ENCODE data around the gene ERF.

ERF gene

GRCh38 chr19:42234364-42234763 is 20.6 kb downstream of the ERF start:
- DNase-seq = no peak

GRCh38 chr19:42233678-42234292 is 21.1 kb downstream of the ERF start:
- no peak for DNase-seq

DNA sequence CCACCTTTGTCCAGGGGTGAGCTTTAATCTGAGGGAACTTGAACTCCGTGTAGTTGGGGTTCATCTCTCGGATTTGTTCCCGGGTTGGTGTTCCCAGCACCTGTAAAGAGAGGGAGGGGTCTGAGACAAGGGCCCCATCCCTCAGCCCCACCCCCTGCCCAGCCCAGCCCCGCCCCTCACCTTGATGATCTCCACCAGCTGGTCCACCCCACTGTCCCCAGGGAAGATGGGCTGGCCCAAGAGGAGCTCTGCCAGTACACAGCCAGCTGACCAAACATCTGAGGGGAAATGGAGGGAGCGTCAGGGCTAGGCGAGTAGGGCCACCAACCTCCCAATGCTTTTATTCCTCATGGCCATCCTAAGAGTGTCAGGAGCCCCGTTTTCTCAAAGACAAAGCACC is 21.8 kb downstream of the ERF start:
- DNase-seq = no peak

DNA sequence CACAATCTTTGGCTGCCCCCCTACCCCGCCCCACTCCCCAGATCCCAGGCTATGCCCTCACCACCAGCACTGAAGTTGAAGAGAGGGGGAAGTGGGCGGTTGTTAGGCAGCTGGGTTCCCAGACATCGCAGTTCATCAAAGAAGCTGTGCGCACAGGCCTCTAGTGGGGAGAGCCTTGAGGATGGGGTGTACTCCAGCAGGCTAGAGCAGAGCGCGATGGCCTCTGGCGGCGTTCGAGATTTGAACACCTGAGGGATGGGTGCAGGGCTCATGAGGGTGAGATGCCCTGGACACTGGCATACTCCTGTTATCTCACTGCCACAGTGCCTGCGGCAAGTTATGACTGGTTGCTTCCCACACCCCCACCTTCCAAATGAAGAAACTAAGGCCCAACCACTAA is 22.5 kb downstream of the ERF start:
- no peak for DNase-seq

DNA sequence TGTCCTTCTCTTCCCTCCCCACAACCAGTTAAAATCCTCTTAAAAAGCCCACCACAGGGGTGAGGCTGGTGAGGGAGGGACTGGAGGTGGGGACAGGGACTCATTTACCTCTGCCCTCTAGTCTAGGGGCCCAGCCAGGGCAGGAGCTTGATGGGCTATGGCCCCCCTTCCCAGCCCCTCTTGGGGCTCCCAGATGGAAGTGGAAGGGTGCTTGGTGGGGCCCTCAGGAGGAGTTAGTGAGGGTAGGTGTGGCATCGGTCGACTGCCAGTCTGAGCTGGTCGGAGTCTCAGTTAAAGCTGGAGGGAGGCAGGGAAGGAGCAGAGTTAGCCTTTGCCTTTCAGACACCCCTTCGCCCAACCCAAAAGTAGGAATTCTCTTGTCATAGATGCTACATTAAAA is 24.4 kb downstream of the ERF start:
- DNase-seq = no peak

- DNase-seq = no peak
Measured at GRCh38 chr19:42229855-42230351, 25.0 kb downstream of the ERF start.

DNA sequence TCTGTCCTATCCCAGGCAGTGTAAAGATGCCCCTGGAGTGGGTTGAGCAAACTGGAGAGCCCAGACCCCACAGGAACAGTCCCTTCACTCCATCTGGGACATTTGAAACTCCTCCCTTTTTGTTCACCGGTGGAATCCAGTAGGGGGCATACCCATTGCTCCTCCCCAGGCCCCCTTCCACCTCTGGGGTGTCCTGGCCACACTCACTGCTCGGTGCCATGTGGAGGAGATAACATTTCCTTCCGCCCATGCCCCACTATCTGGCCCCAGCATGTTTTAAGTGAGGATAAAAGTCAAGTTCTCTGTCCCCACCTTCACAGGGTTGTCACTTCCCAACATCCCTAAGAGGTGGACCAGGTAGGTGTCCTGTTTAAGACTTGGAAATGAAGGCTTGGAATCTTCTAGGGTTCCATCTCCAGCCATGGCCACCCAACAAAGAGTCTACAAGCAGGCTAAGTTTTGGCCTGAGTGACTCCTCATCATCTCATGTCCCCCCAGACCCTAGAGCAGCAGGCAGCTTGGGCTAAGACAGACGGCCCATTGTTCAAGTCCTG is 25.6 kb downstream of the ERF start:
- DNase-seq = no peak

DNA sequence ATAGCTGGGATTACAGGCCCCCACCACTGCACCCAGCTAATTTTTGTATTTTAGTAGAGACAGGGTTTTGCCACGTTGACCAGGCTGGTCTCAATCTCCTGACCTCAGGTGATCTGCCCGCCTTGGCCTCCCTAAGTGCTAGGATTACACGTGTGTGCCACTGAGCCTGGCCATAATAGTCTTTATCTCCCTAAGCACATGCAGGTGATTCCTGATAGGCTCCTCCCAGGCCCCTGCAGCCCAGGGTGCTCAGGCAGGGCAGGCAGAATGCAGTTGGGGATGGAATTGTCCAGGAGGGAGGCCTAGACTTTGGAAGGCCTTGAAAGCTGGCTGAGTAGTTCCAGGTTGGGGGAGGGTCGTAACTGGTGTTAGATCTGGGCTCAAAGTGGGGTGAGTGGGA is 26.3 kb downstream of the ERF start:
- DNase-seq = no peak

GRCh38 chr19:42226886-42227285 is 28.0 kb downstream of the ERF start:
- no peak for DNase-seq

- no peak for DNase-seq
Measured at GRCh38 chr19:42225718-42226292, 29.1 kb downstream of the ERF start.

- DNase-seq = no peak
Measured at GRCh38 chr19:42224940-42225717, 29.8 kb downstream of the ERF start.

GRCh38 chr19:42220751-42221097 is 34.2 kb downstream of the ERF start:
- no peak for DNase-seq

DNA sequence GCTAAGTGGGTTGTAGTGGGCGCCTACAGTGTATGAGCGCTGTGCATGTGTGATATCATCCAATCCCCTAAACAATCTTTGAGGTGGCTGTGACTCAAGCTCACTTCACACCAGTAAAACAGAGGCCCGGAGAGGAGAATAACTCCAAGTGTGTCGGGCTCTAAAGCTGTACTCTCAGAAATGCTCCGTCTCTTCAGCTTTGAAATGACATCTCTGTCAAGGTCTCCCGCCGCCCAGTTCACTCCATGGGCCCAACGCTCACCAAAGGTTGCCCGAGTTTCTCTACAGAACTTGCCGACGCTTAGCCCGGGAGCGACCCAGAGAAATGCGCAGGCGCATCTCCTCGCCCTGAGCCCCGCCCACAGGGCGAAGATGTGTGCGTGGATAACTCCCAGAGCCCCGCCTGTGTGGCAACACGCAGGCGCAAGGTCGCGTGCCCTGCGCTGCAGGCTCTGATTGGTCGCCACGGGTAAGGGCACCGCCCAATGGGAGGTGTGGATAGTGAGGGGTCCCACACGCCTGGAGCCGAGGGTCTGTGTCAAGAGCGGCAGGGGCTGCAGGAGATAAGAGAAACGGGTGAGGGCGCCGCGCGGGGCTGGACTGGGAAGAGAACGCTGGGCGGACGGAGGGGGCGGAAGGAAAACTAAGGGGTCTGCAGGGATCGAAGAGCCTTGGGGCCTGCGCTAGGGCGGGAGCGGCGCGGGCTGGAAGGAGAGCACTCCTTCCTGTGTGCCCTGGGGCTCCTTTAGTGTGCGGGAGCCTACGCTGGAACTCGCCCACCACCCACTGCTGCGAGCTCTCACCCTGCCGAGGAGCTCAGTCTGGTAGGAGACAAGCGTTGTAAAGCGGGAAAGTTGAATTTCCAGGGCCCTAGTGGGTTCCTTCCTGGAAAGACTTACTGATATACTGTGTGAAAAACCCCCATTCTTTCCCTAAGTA is 34.8 kb downstream of the ERF start, which contains the start of gene ZNF526:
Gene ZNF526 (plus strand): TSS at position 501 of the 939 bp plus-strand sequence. CDS start 4,092 bp downstream, outside the sequence.
- DNase-seq = peak; percentile 87

DNA sequence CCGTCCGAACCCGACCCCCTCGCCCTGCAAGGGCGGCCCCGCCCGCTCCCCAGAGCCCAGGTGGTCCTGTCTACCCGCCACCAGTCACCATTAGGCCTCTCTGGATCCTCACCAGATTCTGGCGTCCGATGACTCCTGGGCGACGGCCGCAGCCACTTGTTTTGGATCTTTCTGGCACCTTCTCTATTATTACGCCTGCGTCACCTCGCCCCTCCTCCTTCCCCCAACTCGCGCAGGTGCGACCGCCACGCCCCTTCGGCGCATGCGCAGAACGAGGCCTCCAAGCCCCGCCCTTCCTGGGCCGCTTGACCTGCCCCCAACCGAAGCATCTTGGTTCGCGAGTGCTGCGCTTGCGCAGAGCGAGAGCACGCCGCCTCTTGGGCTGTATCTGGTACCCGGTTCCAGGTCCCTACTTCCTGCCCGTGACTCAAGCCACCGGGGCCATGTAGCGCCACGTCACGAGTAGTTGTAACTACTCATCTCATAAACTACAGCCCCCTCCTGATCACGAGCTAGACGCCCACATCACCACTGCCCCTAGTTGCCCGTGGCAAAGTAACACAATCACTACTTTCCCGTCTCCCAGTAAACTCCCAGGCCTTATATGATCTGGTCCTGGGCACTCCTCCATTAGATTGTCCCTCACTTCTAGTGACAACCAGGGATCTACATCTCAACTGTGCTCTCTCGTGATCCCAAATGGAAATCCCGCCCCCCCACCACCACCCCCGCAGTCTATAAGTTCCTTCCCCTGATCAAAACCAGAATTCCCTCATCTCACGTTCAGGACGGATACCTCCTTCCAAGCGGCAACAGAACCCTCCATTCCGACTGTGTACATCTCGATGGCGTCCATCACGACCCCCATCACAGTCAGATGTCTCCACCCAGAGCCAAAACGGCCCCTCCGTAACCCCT is 37.1 kb downstream of the ERF start, which contains the start of gene DEDD2:
Gene DEDD2 (minus strand): TSS at position 158 of the 918 bp plus-strand sequence. CDS start 670 bp downstream, outside the sequence.
- DNase-seq = peak; percentile 95

DNA sequence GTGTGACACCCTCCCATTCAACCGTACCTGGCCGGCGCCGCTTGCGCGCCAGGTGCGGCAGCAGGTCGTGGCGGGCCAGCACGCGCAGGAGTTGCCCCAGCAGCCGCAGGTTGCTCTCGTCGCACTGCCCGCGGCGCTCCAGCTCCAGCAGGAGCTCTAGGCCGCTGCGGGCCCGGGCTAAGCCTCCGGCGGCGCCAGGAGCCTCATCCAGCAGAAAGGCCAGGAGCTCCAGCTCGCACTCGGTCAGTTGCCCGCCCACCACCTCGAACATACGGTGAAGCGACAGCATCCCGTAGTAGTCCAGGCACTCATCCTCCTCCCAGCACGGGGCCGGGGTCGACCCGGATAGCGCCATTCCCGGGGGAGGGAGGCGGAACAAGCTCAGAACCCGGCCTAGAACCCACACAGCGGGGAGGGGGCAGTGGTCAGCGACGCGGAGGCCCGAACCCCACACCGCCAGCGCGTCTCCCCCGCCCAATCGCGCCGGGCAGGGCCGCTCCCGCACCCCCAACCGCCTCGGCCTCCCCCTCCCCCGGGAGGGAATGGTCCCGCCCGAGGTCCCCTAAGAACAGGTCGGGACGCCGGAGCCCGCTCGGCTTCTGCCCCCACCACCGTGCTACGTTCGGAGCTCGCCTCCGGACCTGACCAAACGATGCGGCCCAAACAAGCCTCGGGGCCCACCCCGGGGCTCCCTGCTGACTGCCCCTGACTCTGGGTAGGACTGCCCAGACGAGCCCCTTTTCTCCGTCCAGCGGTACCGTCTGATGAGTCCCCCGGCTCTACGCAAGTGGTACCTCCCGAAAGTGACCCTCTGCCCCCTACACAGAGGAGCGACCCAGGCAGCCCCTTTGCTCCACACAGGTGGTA is 38.0 kb downstream of the ERF start:
- no peak for DNase-seq

GRCh38 chr19:42214810-42215485 is 40.0 kb downstream of the ERF start:
- no peak for DNase-seq

- no peak for DNase-seq
Measured at GRCh38 chr19:42212886-42213285, 42.0 kb downstream of the ERF start.

DNA sequence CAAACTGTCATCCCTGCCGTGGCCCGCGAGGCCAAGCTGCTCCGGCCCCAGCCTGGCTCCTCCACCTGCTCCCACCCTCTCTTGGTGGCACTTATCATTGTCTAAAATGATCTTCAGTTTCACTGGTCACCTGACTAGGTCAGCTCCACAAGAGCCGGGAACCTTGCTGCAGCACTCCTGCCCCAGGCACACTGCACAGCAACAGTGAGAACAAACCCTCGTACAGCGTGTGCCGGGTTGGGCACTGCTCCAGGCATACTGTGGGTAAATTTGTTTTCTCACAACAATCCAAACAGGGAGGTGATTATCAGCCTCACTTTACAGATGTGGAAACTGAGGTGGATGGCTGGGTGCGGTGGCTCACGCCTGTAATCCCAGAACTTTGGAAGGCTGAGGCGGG is 46.3 kb downstream of the ERF start:
- no peak for DNase-seq

GRCh38 chr19:42207767-42208271 is 47.1 kb downstream of the ERF start:
- no peak for DNase-seq

Data from GOT3 (cell line).